GM12878 (cell line): ENCODE measurements around the gene SOHLH2. TPM values are rescaled to one million over a fixed set of nuclear protein-coding genes. Genes with fewer than 3 reads are reported as not detected.

Experiments
- ATAC-seq: fragments of 200-7000 bp; cut with Tn5 transposase; 3 replicates; pipeline ENCODE4 v1.9.1; 2020; ENCODE audit warnings: mild to moderate bottlenecking, moderate library complexity
- BruUV-seq: library from RNA; stranded (reverse); fragments of 400-500 nt; replicated peaks from 2 replicates; lab custom pipeline; 2021; lab: Mats Ljungman, UMichigan
- CTCF ChIA-PET: fragments of 300-600 bp; sonication (Branson Sonifier 250); formaldehyde crosslinking; extraction: SDS; loops from one replicate; lab custom pipeline; 2021; ENCODE audit warnings: inconsistent platforms; lab: Yijun Ruan, JAX
- POLR2A ChIA-PET: fragments of 350-600 bp; formaldehyde crosslinking; extraction: SDS; loops from one replicate; lab custom pipeline; 2021; ENCODE audit warnings: inconsistent platforms; lab: Charles Lee
- RAD21 ChIA-PET: fragments of 300-600 bp; sonication (Branson Sonifier 250); formaldehyde crosslinking; loops from one replicate; lab custom pipeline; 2023; ENCODE audit warnings: antibody characterized with exemption; ENCODE audit not compliant: unreplicated experiment; lab: Charles Lee
- SMC1A ChIA-PET: fragments of 300-600 bp; sonication (Branson Sonifier 250); formaldehyde crosslinking; loops from one replicate; lab custom pipeline; 2023; ENCODE audit not compliant: unreplicated experiment, uncharacterized antibody; lab: Charles Lee
- DNase-seq: peaks from one replicate; pipeline ENCODE4 v3.0.0-alpha.2; 2011; ENCODE audit warnings: low read depth, low spot score
- FAIRE-seq: peaks from 3 replicates; lab custom pipeline; 2011; peaks lifted over from hg19 to GRCh38; lab: Jason Lieb, UNC
- H2AFZ ChIP-seq: 2 replicates; pipeline ENCODE4 v1.6.0; 2011; ENCODE audit warnings: low read depth, low read length, control low read depth; ENCODE audit not compliant: control insufficient read depth
- H3K27ac ChIP-seq: 2 replicates; pipeline ENCODE4 v1.5.1; 2011; ENCODE audit warnings: control low read depth; ENCODE audit not compliant: control insufficient read depth, insufficient read depth
- H3K27me3 ChIP-seq, 2 experiments: replicated peaks in 1 of 2; 2 replicates each; pipeline versions ENCODE4 v1.6.0 to v1.6.1; 2011; ENCODE audit warnings: low read length in 1 of 2; ENCODE audit not compliant: control insufficient read depth in 2 of 2, insufficient read depth in 2 of 2
- H3K36me3 ChIP-seq, 2 experiments: 2 replicates each; pipeline ENCODE4 v1.5.1; 2011; ENCODE audit warnings: low read length in 1 of 2; ENCODE audit not compliant: control insufficient read depth in 2 of 2, insufficient read depth in 2 of 2
- H3K4me1 ChIP-seq: 2 replicates; pipeline ENCODE4 v1.6.1; 2011; ENCODE audit warnings: mild to moderate bottlenecking, low read length, moderate library complexity, mixed read lengths; ENCODE audit not compliant: control insufficient read depth, insufficient read depth
- H3K4me2 ChIP-seq: 2 replicates; pipeline ENCODE4 v1.6.0; 2011; ENCODE audit warnings: control low read depth; ENCODE audit not compliant: control insufficient read depth, insufficient read depth
- H3K4me3 ChIP-seq: fragments of 200-600 bp; sonication (generic); 2 replicates; pipeline ENCODE4 v1.5.1; 2016
- H3K79me2 ChIP-seq: 2 replicates; pipeline ENCODE4 v1.6.0; 2011; ENCODE audit warnings: low read length; ENCODE audit not compliant: control insufficient read depth, insufficient read depth
- H3K9ac ChIP-seq: 2 replicates; pipeline ENCODE4 v1.8.0; 2011; ENCODE audit warnings: low read length, control low read depth, mixed read lengths; ENCODE audit not compliant: control insufficient read depth, insufficient read depth
- H3K9me3 ChIP-seq: replicated peaks from 3 replicates; pipeline ENCODE4 v1.5.1; 2011; ENCODE audit warnings: mild to moderate bottlenecking, low read length; ENCODE audit not compliant: control insufficient read depth, insufficient read depth
- H4K20me1 ChIP-seq: 2 replicates; pipeline ENCODE4 v1.6.0; 2011; ENCODE audit not compliant: control insufficient read depth, insufficient read depth
- E4F1 ChIP-seq: fragments of 450-650 bp; IDR thresholded peaks from 2 replicates; pipeline ENCODE4 v1.6.1; 2018; ENCODE audit warnings: borderline replicate concordance, mild to moderate bottlenecking; ENCODE audit not compliant: partially characterized antibody
- POLR2AphosphoS2 ChIP-seq: IDR thresholded peaks from 2 replicates; pipeline ENCODE4 v1.6.1; 2011; ENCODE audit warnings: low read depth, mild to moderate bottlenecking, low read length, improper control_type of control experiment, moderate library complexity
- RELB ChIP-seq: fragments of 450-650 bp; IDR thresholded peaks from 2 replicates; pipeline ENCODE4 v1.6.1; 2017; ENCODE audit warnings: low read depth, mild to moderate bottlenecking, moderate library complexity
- SMAD5 ChIP-seq: IDR thresholded peaks from 2 replicates; pipeline ENCODE4 v1.6.1; 2016; ENCODE audit warnings: antibody characterized with exemption, low read depth
- SPI1 ChIP-seq: IDR thresholded peaks from 2 replicates; pipeline ENCODE4 v1.6.1; 2011; ENCODE audit warnings: low read depth, mild to moderate bottlenecking, low read length, moderate library complexity, borderline replicate concordance; ENCODE audit not compliant: insufficient read depth
- SREBF1 ChIP-seq: IDR thresholded peaks from 2 replicates; pipeline ENCODE4 v1.6.1; 2012; ENCODE audit warnings: mild to moderate bottlenecking, low read length
- STAT3 ChIP-seq: IDR thresholded peaks from 2 replicates; pipeline ENCODE4 v1.6.1; 2011; ENCODE audit warnings: low read depth, low read length, improper control_type of control experiment
- ZBTB40 ChIP-seq: fragments of 450-650 bp; IDR thresholded peaks from 2 replicates; pipeline ENCODE4 v1.6.1; 2016; ENCODE audit warnings: mild to moderate bottlenecking, moderate library complexity, borderline replicate concordance
- ZNF207 ChIP-seq: fragments of 450-650 bp; IDR thresholded peaks from 2 replicates; pipeline ENCODE4 v1.6.1; 2014; ENCODE audit warnings: antibody characterized with exemption, mild to moderate bottlenecking, borderline replicate concordance
- WGBS: methylation state at CpG from one replicate; pipeline ENCODE4 v1.1.6; 2016; ENCODE audit warnings: low lambda C conversion rate; ENCODE audit not compliant: insufficient replicate concordance, insufficient coverage; ENCODE audit errors: missing lambda C conversion rate; 5-methylcytosine and 5-hydroxymethylcytosine counted together
- in situ Hi-C: fragments of 300-500 bp; cut with MboI; formaldehyde crosslinking; loops from 9 replicates; pipeline ENCODE4 v1.14.3; 2018; ENCODE audit warnings: mixed read lengths
- intact Hi-C: fragments of 100-400 bp; cut with micrococcal nuclease; formaldehyde crosslinking; loops from one replicate; pipeline ENCODE4 v1.14.2; 2022; ENCODE audit not compliant: unreplicated experiment
- polyA plus RNA-seq, 11 experiments: library from polyadenylated mRNA; depleted of rRNA in 4 of 11; unstranded in 6 of 11; stranded (reverse) in 5 of 11; fragments of >200 nt; fragmentation: Nextera tagmentation in 4 of 11; fragmentation: Illumina TruSeq in 1 of 11; extraction: Ambion mirVana in 4 of 11; extraction: Trizol in 1 of 11; gene quantifications; 1 replicate in 1 of 11; 2 replicates in 10 of 11; pipeline versions ENCODE4 v1.2.1 to v1.2.3, GENCODE V29; 2011 to 2016; ENCODE audit warnings: inconsistent platforms in 2 of 11, missing spikeins in 2 of 11, low read depth in 1 of 11
- total RNA-seq, 4 experiments: library from RNA; depleted of rRNA in 3 of 4; stranded (reverse); fragments of >200 nt in 3 of 4; fragmentation: Illumina TruSeq in 1 of 4; extraction: Trizol in 1 of 4; gene quantifications; 2 replicates each; pipeline versions ENCODE4 v1.2.1 to v1.2.3, GENCODE V29; 2013 to 2021

Gene SOHLH2
- total and polyA plus RNA-seq, 10 of the 15 experiments (the other 5 are each of a cell fraction or from before 2014, with no cell fraction given) = 2.4 TPM; not detected in 9

GRCh38 chr13:36135876-36136275, 78.5 kb downstream of the SOHLH2 start:
- Histone ChIP-seq H3K36me3 (no peaks in the 10 kb centered on the region), H4K20me1 (no peaks in the 10 kb centered on the region), H3K4me3 (no peak overlapping the region), H3K79me2 (no peaks in the 10 kb centered on the region), H3K9me3 (no peaks in the 10 kb centered on the region), H3K27ac (no peak overlapping the region), H3K9ac (no peak overlapping the region), H3K4me2 (no peak overlapping the region), H2AFZ (no peak overlapping the region), H3K27me3 (peaks cover 0 to 3% of the 10 kb centered on the region in 2 experiments; a peak in 1 of 4 replicates), H3K4me1 (no peaks in the 10 kb centered on the region)
- RAD21 ChIA-PET = no interaction called here
- BruUV-seq = no TSS peak
- intact Hi-C loops (no loop called here), in situ Hi-C loops (no loop called here)
- CTCF ChIA-PET = no interaction called here
- WGBS = 29% methylated on average over 2 of the region's 2 CpGs
- POLR2A ChIA-PET = no interaction called here
- TF ChIP-seq SPI1 (no peak), RELB (no peak), STAT3 (no peak), SMAD5 (no peak), ZBTB40 (no peak), ZNF207 (no peak), SREBF1 (no peak), E4F1 (no peak), POLR2AphosphoS2 (no peak)
- SMC1A ChIA-PET = no interaction called here
- DNase-seq (no peak), ATAC-seq (no peak), FAIRE-seq (no peak)
